RCC 7860 (cell line): ENCODE results near the gene MYO1C.
A peak's percentile ranks its signal among the peaks of the same experiment; 100 is the strongest.
"Not testable (repeated sequence)": the region's sequence is repeated elsewhere in the genome, so short reads cannot be mapped to it uniquely, and the experiment has no call there.

Experiments used
- DNase-seq: peaks from one replicate; pipeline ENCODE4 v3.0.0-alpha.2; 2015; ENCODE audit warnings: low spot score
- FAIRE-seq: peaks from 2 replicates; lab custom pipeline; 2012; peaks lifted over from hg19 to GRCh38; lab: Jason Lieb, UNC

Gene MYO1C, protein sequence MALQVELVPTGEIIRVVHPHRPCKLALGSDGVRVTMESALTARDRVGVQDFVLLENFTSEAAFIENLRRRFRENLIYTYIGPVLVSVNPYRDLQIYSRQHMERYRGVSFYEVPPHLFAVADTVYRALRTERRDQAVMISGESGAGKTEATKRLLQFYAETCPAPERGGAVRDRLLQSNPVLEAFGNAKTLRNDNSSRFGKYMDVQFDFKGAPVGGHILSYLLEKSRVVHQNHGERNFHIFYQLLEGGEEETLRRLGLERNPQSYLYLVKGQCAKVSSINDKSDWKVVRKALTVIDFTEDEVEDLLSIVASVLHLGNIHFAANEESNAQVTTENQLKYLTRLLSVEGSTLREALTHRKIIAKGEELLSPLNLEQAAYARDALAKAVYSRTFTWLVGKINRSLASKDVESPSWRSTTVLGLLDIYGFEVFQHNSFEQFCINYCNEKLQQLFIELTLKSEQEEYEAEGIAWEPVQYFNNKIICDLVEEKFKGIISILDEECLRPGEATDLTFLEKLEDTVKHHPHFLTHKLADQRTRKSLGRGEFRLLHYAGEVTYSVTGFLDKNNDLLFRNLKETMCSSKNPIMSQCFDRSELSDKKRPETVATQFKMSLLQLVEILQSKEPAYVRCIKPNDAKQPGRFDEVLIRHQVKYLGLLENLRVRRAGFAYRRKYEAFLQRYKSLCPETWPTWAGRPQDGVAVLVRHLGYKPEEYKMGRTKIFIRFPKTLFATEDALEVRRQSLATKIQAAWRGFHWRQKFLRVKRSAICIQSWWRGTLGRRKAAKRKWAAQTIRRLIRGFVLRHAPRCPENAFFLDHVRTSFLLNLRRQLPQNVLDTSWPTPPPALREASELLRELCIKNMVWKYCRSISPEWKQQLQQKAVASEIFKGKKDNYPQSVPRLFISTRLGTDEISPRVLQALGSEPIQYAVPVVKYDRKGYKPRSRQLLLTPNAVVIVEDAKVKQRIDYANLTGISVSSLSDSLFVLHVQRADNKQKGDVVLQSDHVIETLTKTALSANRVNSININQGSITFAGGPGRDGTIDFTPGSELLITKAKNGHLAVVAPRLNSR

GRCh38 chr17:1492249-1493206 lies at the start of gene MYO1C:
TSS of gene MYO1C (minus strand) at chr17:1492686. CDS start at chr17:1492487, 199 bp downstream.
- DNase-seq (no peak), FAIRE-seq (no peak)

DNA sequence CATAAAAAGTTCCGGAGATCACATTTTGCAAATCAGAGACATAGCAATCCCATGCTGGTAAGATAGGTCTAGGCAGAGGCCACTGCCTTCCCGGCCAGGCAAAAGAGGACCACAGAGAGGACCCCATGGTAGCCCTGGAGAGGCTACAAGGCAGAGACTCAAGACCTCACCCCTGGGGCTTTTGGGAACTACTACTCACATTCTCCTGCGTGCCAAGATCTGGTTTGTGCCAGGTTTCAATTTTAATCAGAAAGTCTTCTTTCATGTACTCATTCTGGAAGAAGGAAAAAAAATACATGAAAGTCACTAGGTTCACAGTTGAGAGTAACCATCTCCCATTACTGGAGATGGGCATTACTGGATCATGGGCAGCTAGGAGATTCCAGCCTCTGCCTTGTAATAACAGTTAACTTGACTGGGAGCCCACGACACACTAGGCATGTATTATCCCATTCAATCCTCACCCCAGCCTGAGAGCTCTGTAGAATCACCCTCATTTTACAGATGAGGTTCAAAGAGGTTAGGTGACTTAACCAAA lies 49.0 kb upstream of the MYO1C start:
- DNase-seq (no peak), FAIRE-seq (no peak)

GRCh38 chr17:1539811-1540210 lies 47.3 kb upstream of the MYO1C start:
- DNase-seq (no peak), FAIRE-seq (no peak)

GRCh38 chr17:1535737-1536136 lies 43.3 kb upstream of the MYO1C start:
- FAIRE-seq (no peak), DNase-seq (no peak)

DNA sequence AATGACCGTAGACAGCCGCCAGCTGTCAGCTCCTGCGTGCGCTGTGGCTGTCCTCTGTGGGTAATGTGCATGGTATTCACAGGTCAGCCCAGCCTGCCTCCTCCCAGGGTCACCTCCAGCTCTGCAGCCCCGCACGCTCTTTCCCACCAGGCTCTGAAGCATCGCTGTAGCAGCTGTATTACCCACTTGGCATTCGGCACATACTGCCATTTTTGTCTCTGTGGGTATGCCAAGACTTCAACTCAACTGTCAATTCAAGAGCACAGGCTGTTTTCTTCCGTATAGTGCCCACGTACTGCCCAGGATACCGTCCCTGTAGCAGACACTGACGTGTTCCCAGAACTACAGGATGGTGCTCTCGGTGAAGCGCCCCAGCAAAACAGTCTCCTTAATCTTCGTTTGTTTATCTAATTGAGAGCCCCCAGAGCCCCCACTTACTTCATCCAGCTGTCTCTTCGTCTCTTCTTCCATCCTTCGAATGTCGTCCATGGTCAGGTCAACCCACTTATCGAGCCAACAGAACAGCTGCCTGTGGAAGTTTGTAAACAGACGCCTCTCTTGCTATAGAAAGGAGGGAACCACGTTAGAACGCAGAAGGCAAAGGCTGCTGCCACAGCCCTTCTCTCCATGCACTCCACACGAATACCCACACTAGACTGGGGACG lies 41.3 kb upstream of the MYO1C start:
- FAIRE-seq, result no peak
- no peak for DNase-seq

GRCh38 chr17:1532836-1533602 lies 40.5 kb upstream of the MYO1C start:
- FAIRE-seq (no peak), DNase-seq (no peak)

DNA sequence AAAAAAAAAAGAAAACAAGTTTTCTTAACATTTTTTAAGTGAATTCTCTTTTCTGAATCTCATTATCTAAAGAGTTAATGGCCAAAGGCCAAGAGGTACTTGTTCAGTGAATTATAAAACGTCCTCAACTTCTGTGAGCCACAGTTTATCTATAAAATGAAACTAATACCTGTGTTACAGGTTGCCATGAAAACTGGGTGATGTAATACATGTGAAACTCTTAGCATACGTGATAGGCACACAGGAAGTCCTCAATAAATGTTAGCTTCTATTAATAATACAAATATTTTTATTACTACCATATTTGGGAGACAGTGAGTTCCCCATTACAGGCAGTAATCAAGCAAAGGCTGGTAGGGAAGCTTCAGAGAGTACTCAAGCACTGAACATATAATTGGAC lies 37.4 kb upstream of the MYO1C start:
- DNase-seq (no peak), FAIRE-seq (no peak)

- not testable (repeated sequence) for FAIRE-seq, DNase-seq
Observed at GRCh38 chr17:1526876-1527275, 34.4 kb upstream of the MYO1C start.

DNA sequence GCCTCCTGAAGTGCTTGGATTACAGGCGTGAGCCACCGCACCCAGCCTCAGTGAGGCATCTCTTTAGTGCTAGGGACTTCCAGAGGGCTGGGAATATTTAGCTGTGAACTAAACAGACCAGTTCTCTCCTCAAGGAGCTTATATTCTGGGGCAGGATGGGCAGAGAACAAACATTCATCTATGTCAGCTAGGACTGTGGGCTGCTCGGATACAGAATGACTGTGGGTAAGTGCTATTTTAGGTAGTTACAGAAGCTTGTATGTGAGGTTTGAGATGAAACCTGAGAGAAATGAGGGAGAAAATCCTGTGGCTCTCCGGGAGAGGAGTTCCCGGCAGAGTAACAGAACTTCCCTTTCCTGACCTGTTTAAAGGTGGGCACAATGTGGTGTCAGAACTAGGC lies 30.1 kb upstream of the MYO1C start:
- no peak for DNase-seq
- FAIRE-seq, result no peak

DNA sequence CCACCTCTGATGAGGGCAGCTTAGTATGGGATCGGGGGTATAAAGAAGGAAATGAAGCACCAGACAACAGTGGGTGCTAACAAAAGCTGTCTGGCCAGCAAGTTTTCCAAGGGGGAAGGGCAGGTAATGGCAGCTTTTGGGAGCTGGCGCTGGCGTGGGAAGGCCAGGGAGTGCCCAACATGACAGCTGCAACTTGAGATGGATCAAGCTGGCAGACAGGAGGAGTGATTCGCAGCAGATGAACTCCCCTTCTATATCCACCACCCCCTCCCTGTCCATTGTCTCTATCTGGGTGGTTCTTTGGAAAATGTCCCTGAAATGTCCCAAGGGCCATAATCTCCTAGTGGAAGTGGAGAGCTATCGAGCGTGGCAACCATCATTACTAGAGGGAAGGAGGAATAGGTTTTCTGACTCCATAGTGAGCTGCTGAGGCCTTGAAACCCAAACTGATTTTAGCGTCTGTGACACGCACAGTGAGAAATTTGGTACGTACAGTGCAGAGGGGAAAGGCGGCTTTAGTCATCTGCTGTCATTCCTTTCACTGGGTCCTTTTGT lies 28.7 kb upstream of the MYO1C start:
- FAIRE-seq (no peak), DNase-seq (no peak)

DNA sequence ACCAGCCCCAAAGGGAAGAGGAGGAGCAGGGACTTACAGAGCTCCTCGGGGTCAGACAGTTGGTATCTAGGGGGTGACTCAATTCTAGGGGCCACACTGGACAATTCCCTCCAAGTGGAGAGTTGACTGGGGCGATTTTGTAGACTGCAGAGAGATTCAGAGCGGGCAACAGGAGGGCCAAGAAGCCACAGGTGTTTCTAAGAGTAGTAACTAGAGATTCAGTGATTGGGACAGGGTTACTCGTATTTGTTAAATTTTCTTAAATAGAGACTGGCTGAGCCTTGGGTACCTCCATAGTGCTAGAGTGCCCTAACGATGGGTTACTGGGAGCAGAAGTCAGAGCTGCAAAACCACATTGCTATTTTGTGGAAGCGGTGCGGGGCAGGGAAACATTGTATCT lies 27.2 kb upstream of the MYO1C start:
- no peak for FAIRE-seq

DNA sequence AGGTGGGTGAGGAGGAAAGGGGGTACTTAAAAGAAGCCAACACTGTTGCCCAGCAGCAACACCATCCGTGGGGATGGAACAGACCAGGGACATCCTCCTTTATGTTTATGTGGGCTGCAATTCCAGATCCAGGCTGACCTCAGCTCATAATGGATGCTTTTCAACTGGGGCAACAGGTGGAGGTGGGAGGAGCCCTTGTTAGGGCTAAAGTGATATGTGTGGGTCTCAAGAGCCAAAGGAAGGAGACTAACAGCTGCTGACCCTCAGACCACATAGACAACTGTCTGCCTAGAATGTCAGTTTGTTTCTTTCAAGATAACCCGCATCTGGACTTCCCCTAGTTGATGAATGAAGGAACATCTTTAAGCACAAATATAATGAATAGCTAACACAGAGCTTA lies 25.9 kb upstream of the MYO1C start:
- no peak for DNase-seq
- no peak for FAIRE-seq

More for the DNA sequence above, 27.2 kb upstream of the MYO1C start:
- DNase-seq, result no peak

DNA sequence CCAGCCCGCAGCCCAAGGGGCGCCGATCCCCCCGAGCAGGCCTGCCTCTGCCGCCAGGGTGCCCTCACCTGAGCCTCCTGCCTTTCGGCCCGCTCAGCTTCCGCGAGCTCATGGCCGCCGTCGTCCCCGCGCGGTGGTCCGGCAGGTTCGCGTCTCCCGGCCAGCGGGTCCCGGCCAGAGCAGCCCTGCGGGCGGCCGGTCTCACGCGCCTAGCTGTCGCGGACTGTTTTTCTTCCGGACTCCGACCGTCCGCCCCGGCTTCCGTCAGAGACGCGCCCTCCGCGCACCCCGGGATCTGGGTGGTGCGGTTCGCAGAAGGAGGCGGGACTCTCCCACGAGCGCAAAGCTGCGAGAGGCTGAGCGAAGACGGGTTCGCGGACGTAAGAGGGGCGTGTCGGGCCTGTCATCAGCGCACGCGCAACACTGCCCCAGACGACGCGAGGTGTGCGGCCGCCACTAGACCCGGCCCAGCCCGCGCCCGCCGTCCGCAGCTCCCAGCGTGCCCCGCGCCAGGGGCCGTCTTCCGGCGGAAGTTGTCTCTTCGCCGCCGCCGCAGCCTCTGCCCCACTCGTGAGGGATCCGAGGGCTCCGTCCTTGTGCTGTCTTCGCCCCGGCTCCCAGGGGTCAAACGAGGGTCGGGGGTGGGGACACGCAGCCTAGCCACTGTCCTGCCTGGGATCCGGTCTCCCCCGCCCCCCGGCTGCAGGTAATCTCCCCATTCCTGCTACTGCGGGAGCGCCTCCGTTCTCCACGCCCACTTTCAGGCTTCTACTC lies 24.1 kb upstream of the MYO1C start, which contains the start of gene INPP5K:
INPP5K (minus strand) TSS at position 225 of the 774 bp plus-strand sequence; CDS start at position 112, 113 bp downstream.
- FAIRE-seq, result peak; percentile 24
- DNase-seq, result peak; percentile 92

DNA sequence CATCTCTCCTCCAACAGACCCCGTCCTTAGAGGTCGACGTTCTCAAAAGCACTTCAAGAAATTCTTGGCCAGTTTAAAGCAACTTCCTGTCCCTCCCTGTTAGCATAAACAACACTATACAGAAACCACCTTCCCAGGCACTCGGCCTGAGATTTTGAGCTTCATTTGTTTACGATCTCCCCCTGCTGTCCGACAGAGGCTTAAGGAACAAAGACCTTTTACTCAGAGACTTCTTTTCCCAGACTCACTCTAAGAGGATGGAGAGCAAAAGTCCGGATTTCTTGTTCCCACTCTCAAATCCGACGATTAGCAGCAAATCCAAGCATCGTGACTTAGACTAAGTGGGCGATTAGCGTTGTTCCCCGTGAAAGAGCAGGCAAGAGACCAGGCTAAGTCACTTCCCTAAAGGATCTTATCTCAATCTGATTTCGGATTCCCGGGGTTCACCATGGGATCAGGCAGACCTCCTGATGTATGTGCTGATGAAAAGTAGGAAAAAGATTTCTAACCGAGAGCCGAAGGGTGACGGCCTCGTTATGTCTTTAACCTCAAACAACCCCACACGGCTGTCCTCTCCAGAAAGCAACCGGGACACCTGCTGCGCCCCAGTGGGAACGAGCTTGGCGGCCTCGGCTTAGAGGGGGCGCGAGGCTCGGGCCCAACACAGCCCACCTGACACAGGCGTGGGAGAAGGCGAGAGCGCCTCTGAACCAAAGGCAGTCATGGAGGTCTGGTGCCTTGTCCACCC lies 23.3 kb upstream of the MYO1C start:
- DNase-seq (peak; percentile 50), FAIRE-seq (peak; percentile 57)

DNA sequence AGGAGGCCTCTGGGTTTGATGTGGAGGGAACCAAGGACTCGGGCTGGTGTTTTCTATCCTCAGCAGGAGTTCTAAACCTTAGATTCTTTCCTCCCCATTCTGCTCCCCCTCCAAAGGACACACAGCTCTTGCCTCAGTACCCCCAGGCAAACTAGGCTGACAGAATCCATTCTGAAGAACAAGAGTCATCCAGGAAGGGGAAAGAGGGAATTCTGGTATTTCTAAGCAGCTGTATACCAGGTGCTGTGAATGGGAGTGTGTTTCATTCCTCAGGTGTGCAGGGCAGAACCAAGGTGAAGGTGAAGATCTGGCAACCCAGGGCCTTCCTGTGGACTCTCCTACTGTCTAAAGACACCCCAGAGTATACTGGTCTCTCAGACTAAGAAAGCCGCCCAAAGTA lies 19.9 kb upstream of the MYO1C start:
- no peak for DNase-seq
- no peak for FAIRE-seq

GRCh38 chr17:1511756-1512321 lies 19.4 kb upstream of the MYO1C start:
- no peak for FAIRE-seq

DNA sequence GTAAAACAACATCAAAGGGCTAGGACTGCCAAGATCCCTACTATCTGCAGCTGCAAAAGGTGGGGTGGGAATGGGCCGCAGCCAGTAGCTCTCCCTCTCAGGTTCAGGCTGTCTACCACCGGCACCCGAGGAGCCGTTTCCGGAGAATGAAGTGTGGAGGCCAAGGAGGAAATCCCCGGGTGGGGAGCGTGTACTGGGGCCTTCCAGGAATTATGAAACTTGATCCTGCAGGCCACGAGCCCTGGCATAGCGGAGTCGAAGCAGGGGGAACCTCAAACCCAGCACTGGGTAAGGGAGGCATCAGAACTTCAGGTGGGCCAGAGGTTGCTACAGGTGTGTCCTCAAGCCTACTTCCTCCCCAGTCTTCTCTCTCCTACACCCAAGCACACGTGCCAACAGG lies 18.8 kb upstream of the MYO1C start:
- FAIRE-seq, result no peak
- DNase-seq, result no peak

More at GRCh38 chr17:1511756-1512321, 19.4 kb upstream of the MYO1C start:
- DNase-seq, result no peak
